Ramos (cell line): Measurements from ENCODE around the gene AVPR2.

Experiments
- in situ Hi-C: fragments of 300-500 bp; cut with MboI; formaldehyde crosslinking; loops from one replicate; pipeline ENCODE4 v1.14.3; 2022; ENCODE audit warnings: low sequenced_read_pairs; ENCODE audit not compliant: unreplicated experiment

The AVPR2 gene

DNA sequence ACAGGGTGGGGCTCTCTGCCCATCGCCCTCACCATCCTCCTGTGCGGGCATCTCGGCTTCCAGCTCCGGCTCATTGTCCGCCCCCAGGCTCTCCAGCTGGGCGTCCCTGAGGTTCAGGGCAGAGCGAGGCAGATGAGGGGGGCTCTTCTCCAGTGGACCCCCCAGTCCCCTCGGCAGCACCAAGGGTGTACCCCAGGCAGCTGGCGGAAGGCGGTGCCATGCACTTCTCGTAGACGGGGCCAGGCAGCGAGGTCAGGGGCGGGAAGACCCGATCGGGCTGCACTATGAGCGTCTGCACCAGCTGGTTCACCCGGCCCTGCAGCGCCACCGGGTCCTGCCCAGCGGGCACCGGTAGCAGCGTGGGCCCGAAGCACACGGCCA is 5.5 kb downstream of the AVPR2 start:
- in situ Hi-C loops, result no loop called here

DNA sequence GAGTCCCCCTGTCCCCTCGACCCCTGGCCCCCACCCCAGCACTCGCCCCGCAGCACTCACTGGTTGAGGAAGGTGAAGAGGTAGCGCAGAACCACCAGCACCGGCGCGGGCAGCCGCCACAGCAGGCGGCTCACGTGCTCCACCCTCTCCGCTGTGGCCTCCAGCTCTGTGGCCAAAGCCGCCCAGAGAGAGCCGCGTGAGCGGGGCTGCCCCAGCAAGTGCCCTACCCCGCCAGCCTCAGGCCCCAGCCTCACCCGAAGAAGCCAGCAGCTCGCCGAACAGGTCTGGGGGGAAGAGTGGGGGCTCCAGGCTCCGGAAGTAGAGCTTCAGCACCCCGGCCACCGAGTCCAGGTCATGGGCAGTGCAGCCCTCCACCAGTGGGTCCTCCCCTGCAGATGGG is 6.0 kb downstream of the AVPR2 start:
- in situ Hi-C loops, result no loop called here

DNA sequence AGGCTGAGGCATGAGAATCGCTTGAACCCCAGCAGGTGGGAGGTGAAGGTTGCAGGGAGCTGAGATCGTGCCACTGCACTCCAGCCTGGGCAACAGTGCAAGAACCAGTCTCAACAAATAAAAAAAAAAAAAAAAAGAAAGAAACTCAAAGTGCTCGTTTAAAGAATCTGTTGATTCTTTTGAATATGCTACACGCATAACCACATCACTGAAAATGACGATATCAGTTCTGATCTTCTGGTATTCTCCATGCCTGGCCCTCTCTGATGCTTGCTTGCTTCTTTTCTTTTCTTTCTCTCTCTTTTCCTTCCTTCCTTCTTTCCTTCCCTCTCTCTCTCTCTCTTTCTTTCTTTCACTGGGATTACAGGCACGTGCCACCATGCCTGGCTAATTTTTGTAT is 7.3 kb downstream of the AVPR2 start:
- in situ Hi-C loops, result no loop called here

DNA sequence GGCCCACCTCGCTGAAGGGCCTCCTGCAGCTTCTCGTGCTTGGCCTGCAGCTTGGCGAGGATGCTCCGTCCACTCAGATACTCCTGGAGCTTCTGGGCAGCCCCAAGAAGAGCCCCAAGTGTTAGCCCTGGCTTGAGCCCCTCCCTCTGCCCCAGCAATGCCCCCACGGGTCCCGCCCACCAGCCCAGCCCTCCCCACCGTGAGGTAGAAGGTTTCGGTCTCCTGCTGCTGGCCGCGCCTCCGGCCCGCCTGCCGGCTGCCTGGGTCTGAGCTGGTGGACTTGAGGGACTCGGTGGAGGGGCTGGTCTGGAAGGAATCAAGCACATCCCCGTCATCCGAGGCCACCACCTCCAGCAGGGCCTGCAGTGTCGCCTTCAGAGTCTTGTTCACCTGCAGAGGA is 8.7 kb downstream of the AVPR2 start:
- in situ Hi-C loops, result no loop called here

DNA sequence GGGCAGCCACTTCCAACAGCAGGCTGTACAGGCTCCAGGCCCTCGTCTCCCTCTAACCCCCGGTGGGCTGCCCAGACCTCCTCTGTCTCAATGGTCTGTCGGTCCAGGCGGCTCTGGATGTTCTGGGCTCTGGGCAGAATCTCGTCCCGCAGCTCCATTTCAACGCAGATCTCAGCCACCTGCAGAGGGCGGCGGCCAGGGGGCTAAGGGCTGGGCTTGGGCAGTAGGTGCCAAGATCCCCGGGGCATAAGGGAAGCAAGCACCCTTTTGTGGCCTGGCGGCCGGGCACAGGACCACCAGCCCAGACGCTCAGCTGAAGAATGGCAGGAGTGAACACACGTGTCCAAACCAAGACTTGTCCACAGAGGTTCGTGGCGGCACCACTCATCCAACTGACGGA is 9.2 kb downstream of the AVPR2 start:
- in situ Hi-C loops, result no loop called here

DNA sequence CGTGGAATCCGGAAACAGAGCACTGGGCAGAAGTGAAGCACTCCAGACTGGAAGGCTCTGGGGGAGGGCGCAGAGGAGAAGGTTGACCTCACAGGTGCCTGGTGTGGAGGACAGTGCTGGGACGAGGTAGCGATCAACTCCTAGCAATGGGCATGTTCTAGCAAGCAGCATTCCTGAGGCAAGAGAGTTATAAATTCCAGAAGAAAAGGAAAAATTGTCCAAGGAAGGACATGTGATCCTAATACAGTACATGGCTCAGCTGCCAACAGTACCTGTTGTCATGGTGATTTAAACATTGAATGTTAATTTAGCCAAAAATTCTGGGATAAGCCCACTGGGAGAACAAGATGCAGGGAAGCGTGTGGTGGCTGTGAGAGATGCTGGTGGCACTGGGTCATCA is 13.4 kb downstream of the AVPR2 start:
- in situ Hi-C loops, result no loop called here

DNA sequence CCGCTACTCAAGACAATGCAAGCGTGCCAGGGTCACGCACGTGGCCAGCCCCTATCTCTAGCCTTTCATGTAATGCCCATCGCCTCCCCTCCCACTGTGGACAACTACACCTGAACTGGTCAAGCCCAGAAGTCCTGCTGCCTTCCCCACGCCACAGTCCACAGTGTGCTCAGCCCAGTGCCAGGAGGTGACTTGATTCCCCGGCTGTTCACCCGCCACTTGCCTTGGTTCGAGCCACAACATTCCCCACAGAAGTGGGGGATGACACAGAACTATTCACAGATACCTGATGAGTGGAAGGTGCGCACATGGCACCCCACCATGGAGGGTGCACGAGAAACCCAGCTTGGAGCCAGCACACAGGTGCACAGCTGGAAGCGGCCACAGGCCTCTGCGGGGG is 14.8 kb downstream of the AVPR2 start:
- in situ Hi-C loops, result no loop called here

DNA sequence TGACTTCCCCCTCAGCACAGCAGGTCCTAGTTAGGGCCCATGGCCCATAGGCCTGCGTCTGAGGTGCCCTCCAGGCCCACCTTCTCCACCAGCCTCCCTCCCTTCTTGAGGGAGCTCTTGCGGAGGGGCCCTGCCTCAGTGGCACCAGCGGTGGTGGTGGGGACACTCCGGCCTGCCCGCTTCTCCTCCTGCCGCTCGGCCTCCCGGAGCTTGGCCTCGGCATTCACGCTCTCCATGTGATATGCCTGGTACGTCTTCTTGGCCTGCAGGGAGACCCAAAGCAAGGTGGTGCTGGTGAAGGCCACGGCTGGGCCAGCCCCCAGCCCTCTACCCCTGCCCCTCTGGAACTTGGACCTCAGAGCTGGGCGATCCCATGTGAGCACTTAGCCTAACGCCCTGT is 16.1 kb downstream of the AVPR2 start:
- in situ Hi-C loops, result no loop called here

DNA sequence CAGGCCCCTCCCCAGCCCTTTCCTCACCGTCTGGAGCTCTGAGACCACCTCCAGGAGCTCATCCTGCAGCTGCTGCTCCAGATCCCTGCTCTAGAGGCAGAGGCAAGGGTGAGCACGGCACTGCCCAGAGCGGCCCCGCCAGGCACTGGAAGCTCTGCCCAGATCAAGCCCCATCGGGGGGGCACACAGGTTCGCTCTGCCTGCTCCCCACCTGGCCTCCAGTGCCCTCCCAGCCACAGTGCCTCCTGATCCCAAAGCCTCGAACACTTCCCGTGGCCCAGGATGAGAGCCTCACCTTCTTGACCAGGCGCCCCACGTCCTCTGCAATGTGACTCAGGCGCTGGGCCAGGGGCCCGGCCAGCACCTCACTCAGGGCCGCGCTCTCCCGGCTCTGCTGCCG is 16.6 kb downstream of the AVPR2 start:
- in situ Hi-C loops, result no loop called here

DNA sequence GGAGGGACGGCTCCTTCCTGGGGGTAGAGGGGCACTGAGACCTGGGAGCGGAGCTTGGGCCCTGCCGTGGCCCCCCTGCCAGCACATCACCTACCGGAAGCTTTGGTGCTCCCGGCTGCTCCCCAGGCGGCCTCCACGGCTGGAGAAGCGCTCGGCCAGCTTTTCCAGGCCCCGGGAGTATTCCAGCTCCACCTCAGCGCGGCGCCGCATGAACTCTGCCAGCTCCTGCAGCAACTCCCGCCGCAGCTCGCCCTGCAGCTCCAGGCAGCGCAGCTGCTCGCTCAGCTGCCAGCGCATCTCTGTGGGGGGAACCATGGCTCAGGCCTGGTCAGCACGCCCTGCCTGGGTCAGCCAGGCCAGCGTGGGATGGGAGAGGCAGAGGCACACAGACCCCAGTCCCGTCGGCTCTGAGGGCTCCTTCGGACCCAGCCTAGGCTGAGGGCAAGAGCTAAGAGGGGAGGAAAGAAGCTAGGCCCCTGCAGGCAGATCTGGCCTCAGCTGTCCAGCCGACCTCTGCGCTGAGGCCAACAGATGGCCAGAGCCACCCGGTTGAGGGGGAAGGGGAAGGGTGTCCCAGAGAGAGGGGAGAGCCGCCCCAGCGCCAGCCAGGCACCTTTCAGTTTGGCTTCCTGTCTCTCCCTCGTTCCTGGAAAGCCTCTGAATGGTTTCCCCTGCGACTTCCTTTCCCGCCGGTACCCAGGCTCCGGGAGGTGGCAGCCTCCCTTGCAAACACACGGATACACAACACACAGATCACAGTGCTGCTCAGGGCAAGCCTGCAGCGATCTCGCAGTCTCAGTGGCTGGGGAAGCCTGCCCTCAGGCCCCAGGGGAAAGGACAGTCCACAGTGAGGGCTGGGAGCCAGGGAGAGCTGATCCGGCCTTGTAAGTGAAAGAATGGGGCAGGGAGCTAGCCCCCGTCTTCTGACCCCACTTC is 17.3 kb downstream of the AVPR2 start:
- in situ Hi-C loops, result no loop called here

DNA sequence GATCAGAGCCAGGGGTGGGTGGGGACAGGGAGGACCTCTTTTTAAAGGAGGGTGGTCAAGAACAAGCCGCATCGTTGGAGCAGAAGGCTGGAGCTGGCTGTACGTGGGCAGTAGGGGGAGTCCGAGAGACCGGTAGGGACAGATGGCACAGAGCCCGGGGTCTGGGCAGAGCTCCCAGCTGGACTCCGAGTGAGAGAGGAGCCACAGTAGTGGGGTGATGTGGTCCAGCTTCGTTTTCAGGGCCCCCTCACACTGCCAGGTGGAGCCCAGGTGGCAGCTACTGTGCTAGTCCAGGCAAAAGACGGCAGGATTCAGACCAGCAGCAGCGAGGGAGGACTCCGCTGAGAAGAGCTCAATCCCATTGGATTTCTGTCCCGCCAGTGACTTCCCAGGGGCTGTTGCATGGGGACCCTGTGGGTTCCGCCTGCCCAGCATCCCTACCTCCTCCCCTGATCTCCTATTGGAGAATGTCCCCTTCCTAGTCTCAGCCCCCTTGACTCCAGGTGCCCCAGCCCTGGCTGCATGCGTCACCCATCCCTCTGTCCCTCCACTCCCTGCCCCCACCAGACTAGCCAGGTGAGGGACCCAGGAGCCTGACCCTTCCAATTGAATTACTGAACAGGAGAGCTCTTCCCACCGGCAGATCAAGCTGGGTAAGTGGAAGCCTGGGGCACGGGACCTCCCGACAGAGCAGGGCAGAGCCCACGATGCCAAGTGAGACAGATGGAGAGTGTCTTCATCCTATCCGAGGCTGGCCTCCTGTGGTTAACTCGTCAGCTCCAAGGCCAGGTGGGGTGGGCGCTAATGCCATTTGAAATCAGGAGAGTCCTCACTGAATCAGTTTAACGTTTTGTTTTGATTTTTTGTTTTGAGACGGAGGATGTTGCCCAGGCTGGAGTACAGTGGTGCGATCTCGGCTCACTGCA is 18.7 kb downstream of the AVPR2 start:
- in situ Hi-C loops, result no loop called here

DNA sequence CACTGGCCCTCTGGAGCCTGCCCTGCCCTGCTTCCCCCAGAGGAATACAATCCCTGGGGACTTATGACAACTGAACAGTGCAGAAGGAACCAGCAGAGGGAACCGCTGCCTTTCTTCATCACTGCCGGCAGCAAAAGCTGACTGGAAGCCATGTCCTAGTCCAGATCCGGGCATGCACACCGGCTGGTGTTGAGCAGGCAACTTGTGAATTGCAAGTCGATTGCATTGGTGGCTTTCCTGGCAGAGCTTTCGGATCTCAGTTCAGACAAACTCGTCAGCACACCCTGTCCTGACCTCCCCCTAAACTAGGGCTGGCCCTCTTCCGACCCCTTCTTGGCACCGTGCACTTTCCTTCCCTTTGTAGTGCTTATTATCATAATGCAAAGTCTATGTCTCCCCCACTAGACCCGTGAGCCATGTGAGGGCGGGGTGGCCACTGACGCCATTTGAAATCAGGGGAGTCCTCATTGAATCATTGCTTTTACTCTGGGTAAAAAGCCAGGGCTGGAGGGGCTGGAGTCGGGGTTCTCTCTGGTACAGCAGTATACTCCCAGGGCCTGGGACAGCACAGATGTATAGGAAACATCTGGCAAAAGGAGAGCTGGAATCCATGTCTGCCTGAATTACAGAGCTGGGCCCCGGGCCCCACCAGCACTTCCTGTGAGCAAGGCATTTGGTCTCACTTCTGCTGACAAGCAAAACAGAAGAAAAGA is 19.8 kb downstream of the AVPR2 start:
- in situ Hi-C loops, result no loop called here

DNA sequence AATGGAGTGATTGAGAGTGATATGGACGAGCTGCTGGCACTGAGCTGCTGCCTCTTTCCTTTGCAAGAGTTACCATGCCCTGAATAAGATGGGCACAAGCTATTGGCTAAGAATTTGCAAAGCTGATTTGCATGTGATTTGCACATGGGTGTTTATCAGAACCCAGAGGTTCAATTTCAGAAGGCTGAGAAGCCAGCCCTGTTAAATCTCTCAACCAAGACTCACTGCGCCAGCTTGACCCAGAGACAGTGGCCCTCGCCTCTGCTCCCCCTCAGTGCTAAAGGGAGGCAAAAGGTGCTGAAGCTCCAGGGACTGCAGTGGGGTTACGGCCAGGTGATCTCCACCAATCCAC is 20.9 kb downstream of the AVPR2 start:
- in situ Hi-C loops, result no loop called here

DNA sequence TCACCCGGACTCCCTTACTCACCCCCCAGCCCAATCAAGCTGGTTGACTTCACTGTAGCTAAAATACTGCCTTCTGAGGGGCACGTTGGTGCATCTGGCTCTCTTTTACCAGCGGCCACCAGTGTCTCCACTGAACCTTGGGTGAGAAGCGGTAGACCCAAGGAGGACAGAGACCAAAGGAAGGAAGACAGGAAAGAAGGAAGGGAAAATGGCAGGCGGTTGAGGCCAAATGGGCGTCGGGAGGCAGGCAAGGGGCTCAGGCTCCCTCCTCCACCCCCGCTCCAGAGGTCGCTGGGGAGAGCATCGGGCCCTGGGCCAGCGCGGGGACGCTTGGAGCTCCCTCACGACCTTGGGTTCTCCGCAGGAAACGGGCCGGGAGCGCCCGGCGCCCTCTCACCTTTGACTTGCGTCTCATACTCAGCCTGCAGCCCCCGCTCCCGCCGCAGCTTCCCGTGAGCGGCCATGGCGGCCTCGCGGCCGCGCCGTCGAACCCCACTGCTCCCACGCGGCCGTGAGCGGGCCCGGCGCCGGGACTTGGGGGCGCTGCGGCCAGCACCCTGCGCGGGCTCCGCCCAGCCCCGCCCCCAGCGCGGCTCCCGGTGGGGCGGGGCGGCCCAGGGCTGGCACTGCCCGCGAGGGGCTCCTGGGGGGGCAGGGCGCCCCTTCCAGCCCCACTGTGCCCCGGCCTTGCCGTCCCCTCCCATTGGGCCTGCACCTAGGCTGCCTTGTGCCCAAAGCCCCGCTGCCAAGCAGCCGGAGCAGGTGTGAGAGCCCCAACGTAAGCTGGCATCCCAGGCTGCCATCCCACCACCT is 21.5 kb downstream of the AVPR2 start, which contains the start of gene ARHGAP4:
TSS of gene ARHGAP4 (minus strand) at position 526 of the 813 bp plus-strand sequence. CDS start at position 464, 62 bp downstream.
- in situ Hi-C loops, result no loop called here

DNA sequence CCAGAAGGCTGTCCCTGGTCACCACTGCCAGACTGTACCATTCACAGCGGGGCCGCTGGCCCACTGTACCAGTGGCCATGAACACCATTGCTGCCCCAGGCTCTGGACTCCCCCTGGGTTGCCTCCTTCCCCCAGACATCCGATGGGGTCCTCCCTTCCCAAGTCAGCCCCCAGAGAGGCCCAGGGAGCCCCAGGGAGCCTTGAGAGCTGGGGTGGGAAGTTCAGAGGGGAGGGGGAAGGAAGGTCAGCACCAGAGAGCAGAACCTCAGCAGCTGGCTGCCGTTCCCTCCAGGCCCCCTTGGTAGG is 22.0 kb downstream of the AVPR2 start:
- in situ Hi-C loops, result no loop called here

DNA sequence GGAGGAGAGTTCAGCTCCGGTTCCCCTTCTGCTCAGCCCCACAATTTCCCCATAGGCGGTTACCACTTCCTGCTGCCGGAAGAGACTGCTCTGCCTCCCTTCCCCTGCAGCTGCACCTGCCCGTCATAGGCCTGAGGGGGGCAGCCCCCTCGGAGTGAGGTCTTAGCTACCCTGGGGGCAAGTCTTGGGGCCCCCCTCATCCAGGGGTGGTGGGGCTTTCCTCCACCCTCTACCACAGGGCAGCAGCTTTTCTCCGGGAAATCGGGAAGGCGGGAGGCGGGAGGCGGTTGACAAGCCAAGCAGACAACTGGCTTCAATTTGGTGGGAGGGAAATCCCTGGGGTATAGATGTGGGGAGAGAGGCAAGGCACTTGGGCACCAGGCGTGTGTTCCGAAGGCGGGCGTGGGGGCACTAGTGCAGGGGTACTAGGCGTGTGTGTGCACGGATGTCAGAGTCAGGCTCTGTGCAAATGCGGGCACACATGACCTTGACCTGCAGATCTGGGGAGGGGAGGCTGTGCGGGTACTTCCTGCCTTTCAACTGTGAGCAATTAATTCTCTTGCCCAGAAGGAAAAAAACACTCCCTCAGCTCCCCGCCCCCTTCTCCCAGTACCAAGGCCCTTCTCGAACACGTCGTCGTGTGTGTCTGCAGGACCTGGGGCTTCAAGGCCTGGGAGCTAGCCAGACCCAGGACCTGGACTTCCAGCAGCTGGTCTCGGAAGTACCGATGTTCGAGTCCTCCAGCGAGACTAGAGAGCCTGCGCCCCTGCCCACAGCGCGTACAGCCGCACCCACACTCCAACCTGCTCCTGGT is 22.6 kb downstream of the AVPR2 start:
- in situ Hi-C loops, result no loop called here

DNA sequence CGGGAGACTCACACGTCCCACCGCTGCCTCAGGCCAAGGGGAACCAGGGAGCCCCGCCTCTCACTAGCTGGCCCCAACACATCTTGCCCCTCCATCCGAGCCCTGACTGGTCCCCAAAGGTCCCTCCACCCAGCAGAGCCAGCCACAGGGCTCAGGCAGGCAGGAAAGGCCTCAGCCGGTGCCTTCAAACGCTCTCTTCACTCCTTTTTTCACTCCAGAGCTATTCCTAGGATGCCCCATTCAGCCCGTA is 23.1 kb downstream of the AVPR2 start:
- in situ Hi-C loops, result no loop called here

DNA sequence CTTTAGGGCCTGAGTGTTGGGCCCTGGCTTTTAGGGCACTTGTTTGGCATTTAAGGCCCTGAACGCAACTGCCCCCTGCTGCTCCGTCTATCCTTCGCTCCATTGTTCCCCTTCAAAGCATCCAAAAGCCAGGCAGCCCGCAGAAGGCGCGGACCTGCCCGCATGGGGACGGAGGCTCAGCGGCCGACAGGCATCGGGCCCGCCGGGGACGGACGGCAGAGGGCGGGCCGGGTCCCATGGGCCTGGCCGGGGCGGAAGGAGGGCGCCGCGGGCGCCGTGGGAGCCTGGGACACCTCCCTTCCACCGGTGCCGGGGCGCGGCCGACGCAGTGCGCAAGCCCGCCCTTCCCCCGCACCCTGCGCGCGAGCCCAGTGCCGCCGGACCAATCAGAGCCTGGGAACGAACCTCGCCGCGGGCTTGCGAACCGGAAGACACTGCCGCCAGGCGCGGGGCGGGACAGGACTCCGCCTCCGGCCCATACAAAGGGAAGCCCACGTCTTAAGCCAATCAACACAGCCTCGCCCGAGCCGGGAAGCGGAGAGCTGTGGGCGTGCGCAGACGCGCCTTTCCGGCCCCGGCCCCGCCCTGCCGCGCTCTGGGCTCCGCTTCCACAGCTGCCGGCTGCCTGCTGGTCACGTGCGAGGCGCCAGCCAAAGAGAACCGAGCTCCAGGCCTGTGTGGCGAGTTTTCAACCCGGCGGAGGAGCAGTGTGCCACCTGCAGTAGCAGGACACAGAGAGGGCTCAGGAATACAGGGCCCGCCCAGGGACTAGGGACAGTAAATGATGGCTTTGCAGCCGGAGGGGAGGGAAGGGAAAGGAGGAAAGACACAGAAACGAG is 23.7 kb downstream of the AVPR2 start:
- in situ Hi-C loops, result no loop called here

DNA sequence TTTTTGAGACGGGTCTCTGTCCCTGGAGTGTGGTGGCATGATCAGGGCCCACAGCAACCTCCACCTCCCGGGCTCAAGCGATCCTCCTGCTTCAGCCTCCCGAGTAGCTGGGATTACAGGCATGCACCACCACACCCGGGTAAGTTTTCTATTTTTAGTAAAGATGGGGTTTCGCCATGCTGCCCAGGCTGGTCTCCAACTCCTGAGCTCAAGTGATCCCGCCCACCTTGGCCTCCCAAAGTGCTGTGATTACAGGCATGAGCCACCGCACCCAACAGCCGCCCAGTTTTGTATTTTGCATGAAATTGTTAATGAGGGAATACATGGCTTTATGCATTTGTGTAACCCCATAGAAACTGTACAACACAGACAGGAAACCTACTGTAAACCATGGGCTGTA is 24.4 kb downstream of the AVPR2 start:
- in situ Hi-C loops, result no loop called here
